ENCODE data around the gene ARID1B. TPM values are rescaled to one million over a fixed set of nuclear protein-coding genes. Genes with fewer than 3 reads are reported as not detected.

Gene ARID1B
- total RNA-seq, 4 donors from 2014 or later, result 25.2 to 103 (median 59.5) TPM

DNA sequence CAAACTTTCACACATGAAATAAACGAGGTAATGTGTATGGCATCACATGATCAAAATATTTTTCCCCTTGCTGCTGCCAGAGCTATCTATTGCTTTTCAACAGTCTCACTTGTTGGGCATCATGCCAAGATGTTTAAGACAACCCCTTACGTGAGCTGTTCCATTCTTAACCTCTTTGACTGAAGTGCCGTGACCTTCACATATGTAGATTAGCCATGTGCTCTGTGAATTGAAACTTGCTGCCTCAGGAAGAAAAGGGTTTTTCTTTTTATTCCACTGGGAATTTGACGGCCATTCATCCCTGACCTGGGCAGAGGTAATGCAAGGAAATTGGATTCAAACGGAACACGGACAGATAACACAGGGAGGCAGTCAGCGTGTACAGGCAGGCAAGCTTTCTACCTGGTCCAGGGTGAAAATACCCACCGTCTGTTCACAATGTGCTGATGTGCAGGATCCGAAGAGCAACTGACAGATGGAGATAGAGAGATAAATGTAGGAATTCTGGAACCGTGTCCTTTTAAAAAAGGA lies 14.2 kb downstream of the ARID1B start:
- H3K36me3 ChIP-seq, result no peaks in the 10 kb centered on the region

DNA sequence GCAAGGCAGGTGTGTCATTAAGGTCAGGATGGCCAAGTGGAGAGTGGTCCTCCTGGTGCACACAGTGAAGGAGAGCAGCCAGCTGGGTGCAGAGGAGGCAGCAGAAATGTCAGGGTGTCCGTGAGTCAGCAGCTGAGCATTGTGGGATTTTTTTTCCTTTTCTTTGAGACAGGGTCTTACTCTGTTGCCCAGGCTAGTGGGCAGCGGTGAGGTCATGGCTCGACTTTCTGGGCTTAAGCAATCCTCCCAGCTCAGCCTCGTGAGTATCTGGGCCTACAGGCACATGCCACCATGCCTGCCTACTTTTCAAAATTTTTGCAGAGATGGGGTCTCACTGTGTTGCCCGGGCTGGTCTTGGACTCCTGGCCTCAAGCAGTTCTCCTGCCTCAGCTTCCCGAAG lies 16.0 kb downstream of the ARID1B start:
- Histone ChIP-seq H3K27ac (no peak overlapping the region), H3K27me3 (no peaks in the 10 kb centered on the region), H3K4me3 (no peak overlapping the region), H3K4me1 (peaks cover 15 to 99% (median 38%) of the 10 kb centered on the region in 3 donors), H3K9me3 (no peaks in the 10 kb centered on the region), H3K36me3 (no peaks in the 10 kb centered on the region)
- intact Hi-C loops (cut with DNase I), result no loop called here
- TF ChIP-seq CTCF (IDR thresholded peaks at IDR 0.05) (no peak), POLR2A (IDR thresholded peaks at IDR 0.05) (no peak)
- 83 to 94% methylated on average over 2 to 5 of the region's 6 CpGs for WGBS, 2 donors
- DNase-seq, result no peak

More for the DNA sequence above, 14.2 kb downstream of the ARID1B start:
- TF ChIP-seq CTCF (IDR thresholded peaks at IDR 0.05), result no peak
- no peak for TF ChIP-seq POLR2A (IDR thresholded peaks at IDR 0.05)
- no peaks in the 10 kb centered on the region for H3K27me3 ChIP-seq
- DNase-seq, result no peak
- peak overlapping the region in 1 of 4 donors; percentile 26 for H3K4me3 ChIP-seq
- H3K9me3 ChIP-seq, result no peaks in the 10 kb centered on the region
- intact Hi-C loops (cut with DNase I), result no loop called here
- peaks cover 15 to 98% (median 46%) of the 10 kb centered on the region in 3 donors for H3K4me1 ChIP-seq
- 18 to 21% methylated on average over 10 of the region's 10 CpGs for WGBS, 2 donors
- H3K27ac ChIP-seq, result no peak overlapping the region

DNA sequence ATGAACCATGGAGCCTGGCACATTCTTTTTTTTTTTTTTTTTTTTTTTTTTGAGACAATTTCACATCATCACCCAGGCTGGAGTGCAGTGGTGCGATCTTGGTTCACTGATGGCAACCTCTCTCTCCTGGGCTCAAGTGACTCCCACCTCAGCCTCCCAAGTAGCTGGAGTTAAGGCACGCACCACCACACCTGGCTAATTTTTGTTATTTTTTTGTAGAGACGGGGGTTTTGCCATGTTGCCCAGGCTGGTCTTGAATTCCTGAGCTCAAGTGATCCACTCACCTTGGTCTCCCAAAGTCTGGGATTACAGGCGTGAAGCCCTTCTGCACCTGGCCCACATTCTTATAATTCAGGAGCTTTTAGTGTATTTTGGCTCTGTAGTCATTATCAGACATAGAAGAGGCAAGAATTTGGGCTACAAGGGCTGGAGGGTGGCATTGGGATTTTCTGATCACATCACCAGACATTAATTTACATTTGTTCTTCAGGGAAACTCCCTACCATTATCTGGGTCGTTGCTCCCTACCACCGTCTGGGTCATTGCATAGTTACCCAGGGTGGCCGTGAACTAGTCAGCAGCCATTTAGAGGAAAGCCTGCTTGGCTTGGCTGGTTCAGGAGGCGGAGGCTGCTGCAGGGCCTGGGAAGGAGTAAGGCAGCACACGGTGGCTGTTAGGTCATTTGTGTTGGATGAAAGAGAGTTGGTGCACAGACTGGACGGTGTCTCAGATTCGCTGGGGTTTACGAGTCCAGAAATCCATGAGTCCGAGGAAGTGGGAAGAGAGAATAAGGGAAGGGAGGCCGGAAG lies 17.6 kb downstream of the ARID1B start:
- WGBS, 2 donors, result 67 to 76% methylated on average over 12 to 14 of the region's 14 CpGs
- peaks cover 15 to 89% (median 33%) of the 10 kb centered on the region in 3 donors for H3K4me1 ChIP-seq
- H3K36me3 ChIP-seq, result peaks cover 0 to 2% (median 0%) of the 10 kb centered on the region in 3 donors
- intact Hi-C loops (cut with DNase I), result no loop called here
- no peak for DNase-seq
- H3K9me3 ChIP-seq, result no peaks in the 10 kb centered on the region
- no peaks in the 10 kb centered on the region for H3K27me3 ChIP-seq
- H3K27ac ChIP-seq, result no peak overlapping the region
- no peak overlapping the region for H3K4me3 ChIP-seq
- TF ChIP-seq CTCF (IDR thresholded peaks at IDR 0.05) (no peak), POLR2A (IDR thresholded peaks at IDR 0.05) (no peak)

DNA sequence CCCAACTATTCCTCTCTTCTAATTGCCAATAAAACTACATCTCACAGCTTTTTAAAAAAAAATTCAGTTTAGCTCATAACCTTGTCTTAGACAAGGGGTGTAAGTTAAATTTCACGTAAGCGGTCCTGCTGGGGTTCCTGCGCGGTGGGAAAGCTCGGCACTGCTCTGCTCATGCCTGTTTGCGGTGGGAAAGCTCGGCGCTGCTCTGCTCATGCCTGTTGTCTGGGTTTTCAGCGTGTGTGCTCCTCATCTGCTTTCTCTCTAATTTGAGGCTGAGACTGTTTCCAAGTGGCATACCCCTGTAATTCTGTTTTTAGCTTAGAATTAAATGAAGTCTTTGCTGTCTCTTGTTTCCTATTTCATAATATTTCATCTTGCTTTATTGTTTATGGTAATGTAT lies 18.6 kb downstream of the ARID1B start:
- WGBS, 2 donors, result 73 to 93% methylated on average over 9 of the region's 9 CpGs
- no peak for DNase-seq
- peaks cover 9 to 82% (median 28%) of the 10 kb centered on the region in 3 donors for H3K4me1 ChIP-seq
- H3K27ac ChIP-seq, result no peak overlapping the region
- TF ChIP-seq CTCF (IDR thresholded peaks at IDR 0.05) (no peak), POLR2A (IDR thresholded peaks at IDR 0.05) (no peak)
- H3K27me3 ChIP-seq, result no peaks in the 10 kb centered on the region
- intact Hi-C loops (cut with DNase I), result no loop called here
- peaks cover 0 to 5% (median 0%) of the 10 kb centered on the region in 3 donors for H3K36me3 ChIP-seq
- peak overlapping the region in 1 of 4 donors; percentile 29 for H3K4me3 ChIP-seq
- no peaks in the 10 kb centered on the region for H3K9me3 ChIP-seq

GRCh38 chr6:156796627-156797026 lies 19.4 kb downstream of the ARID1B start:
- H3K9me3 ChIP-seq, result no peaks in the 10 kb centered on the region
- H3K4me3 ChIP-seq, result no peak overlapping the region
- TF ChIP-seq CTCF (IDR thresholded peaks at IDR 0.05) (no peak), POLR2A (IDR thresholded peaks at IDR 0.05) (no peak)
- no peak overlapping the region for H3K27ac ChIP-seq
- H3K36me3 ChIP-seq, result peaks cover 0 to 5% (median 0%) of the 10 kb centered on the region in 3 donors
- H3K27me3 ChIP-seq, result no peaks in the 10 kb centered on the region
- DNase-seq, result no peak
- peaks cover 9 to 82% (median 20%) of the 10 kb centered on the region in 3 donors for H3K4me1 ChIP-seq
- 83 to 92% methylated on average over 2 of the region's 3 CpGs for WGBS, 2 donors
- intact Hi-C loops (cut with DNase I), result no loop called here
